ENCODE results near the gene NFATC2.

NFATC2 gene

GRCh38 chr20:51513545-51513944 is 29.0 kb downstream of the NFATC2 start:
- no peak for DNase-seq (ENCODE audit: low spot score)

GRCh38 chr20:51512645-51513044 is 29.9 kb downstream of the NFATC2 start:
- DNase-seq (ENCODE audit: low spot score): no peak

- no peak for DNase-seq (ENCODE audit: low spot score)
These were observed 30.5 kb downstream of the NFATC2 start for GRCh38 chr20:51511861-51512619.

- no peak for DNase-seq (ENCODE audit: low spot score)
These were observed 31.4 kb downstream of the NFATC2 start for GRCh38 chr20:51510936-51511605.

GRCh38 chr20:51510169-51510568 is 32.4 kb downstream of the NFATC2 start:
- no peak for DNase-seq (ENCODE audit: low spot score)

GRCh38 chr20:51509208-51509607 is 33.3 kb downstream of the NFATC2 start:
- no peak for DNase-seq (ENCODE audit: low spot score)

- DNase-seq (ENCODE audit: low spot score): no peak
These were observed 33.7 kb downstream of the NFATC2 start for GRCh38 chr20:51508780-51509179.

GRCh38 chr20:51508158-51508557 is 34.4 kb downstream of the NFATC2 start:
- DNase-seq (ENCODE audit: low spot score): no peak

- DNase-seq (ENCODE audit: low spot score): no peak
These were observed 35.1 kb downstream of the NFATC2 start for GRCh38 chr20:51507216-51508036.

- no peak for DNase-seq (ENCODE audit: low spot score)
These were observed 35.8 kb downstream of the NFATC2 start for GRCh38 chr20:51506527-51507215.

- no peak for DNase-seq (ENCODE audit: low spot score)
These were observed 37.0 kb downstream of the NFATC2 start for GRCh38 chr20:51505566-51505965.

GRCh38 chr20:51503376-51503775 is 39.1 kb downstream of the NFATC2 start:
- no peak for DNase-seq (ENCODE audit: low spot score)

GRCh38 chr20:51500936-51501335 is 41.6 kb downstream of the NFATC2 start:
- DNase-seq (ENCODE audit: low spot score): no peak

- DNase-seq (ENCODE audit: low spot score): no peak
These were observed 42.2 kb downstream of the NFATC2 start for GRCh38 chr20:51500311-51500710.

- no peak for DNase-seq (ENCODE audit: low spot score)
These were observed 43.6 kb downstream of the NFATC2 start for GRCh38 chr20:51498765-51499540.

GRCh38 chr20:51497542-51498467 is 44.7 kb downstream of the NFATC2 start:
- DNase-seq (ENCODE audit: low spot score): no peak

GRCh38 chr20:51496964-51497363 is 45.6 kb downstream of the NFATC2 start:
- DNase-seq (ENCODE audit: low spot score): no peak

- no peak for DNase-seq (ENCODE audit: low spot score)
These were observed 46.5 kb downstream of the NFATC2 start for GRCh38 chr20:51495921-51496545.

GRCh38 chr20:51495291-51495690 is 47.2 kb downstream of the NFATC2 start:
- no peak for DNase-seq (ENCODE audit: low spot score)
